ENCODE results near the gene SMG9. TPM values are rescaled to one million over a fixed set of nuclear protein-coding genes. Genes with fewer than 3 reads are reported as not detected.

The SMG9 gene
- polyA plus RNA-seq, 1 donor from 2014 or later: 15.6 TPM

GRCh38 chr19:43754253-43754502 is 584 bp downstream of the SMG9 start:
- Mint-ChIP-seq H3K27me3 (no peaks in the 10 kb centered on the region), H3K4me1 (peaks cover 53 to 60% (median 55%) of the 10 kb centered on the region in 3 donors), H3K4me3 (peak overlapping the region; percentile 93 to 99 (median 96)), H3K36me3 (peaks cover 7% of the 10 kb centered on the region), H3K27ac (peak overlapping the region; percentile 99), H3K9me3 (no peaks in the 10 kb centered on the region)

GRCh38 chr19:43752287-43752875 is 2.4 kb downstream of the SMG9 start:
- Mint-ChIP-seq H3K36me3 (peaks cover 7% of the 10 kb centered on the region), H3K27ac (peak overlapping the region in 2 of 3 donors; percentile 99), H3K4me3 (peak overlapping the region in 2 of 4 donors; percentile 96 to 99), H3K27me3 (no peaks in the 10 kb centered on the region), H3K4me1 (peaks cover 52 to 60% (median 57%) of the 10 kb centered on the region in 3 donors), H3K9me3 (no peaks in the 10 kb centered on the region)

- no peaks in the 10 kb centered on the region for H3K27me3 Mint-ChIP-seq
- H3K4me1 Mint-ChIP-seq: peaks cover 49 to 56% (median 53%) of the 10 kb centered on the region in 3 donors
- H3K9me3 Mint-ChIP-seq: no peaks in the 10 kb centered on the region
- peak overlapping the region in 2 of 4 donors; percentile 5 to 99 for H3K4me3 Mint-ChIP-seq
- peak overlapping the region in 2 of 3 donors; percentile 54 to 99 for H3K27ac Mint-ChIP-seq
- H3K36me3 Mint-ChIP-seq: peaks cover 9% of the 10 kb centered on the region
These were observed 3.1 kb downstream of the SMG9 start for GRCh38 chr19:43751466-43752220.

- Mint-ChIP-seq H3K4me3 (peak overlapping the region in 2 of 4 donors; percentile 47 to 87), H3K4me1 (peaks cover 46 to 51% (median 50%) of the 10 kb centered on the region in 3 donors), H3K9me3 (no peaks in the 10 kb centered on the region), H3K36me3 (peaks cover 12% of the 10 kb centered on the region), H3K27ac (peak overlapping the region in 2 of 3 donors; percentile 40 to 78), H3K27me3 (no peaks in the 10 kb centered on the region)
These were observed 4.9 kb downstream of the SMG9 start for GRCh38 chr19:43749898-43750297.

GRCh38 chr19:43749152-43749551 is 5.6 kb downstream of the SMG9 start:
- Mint-ChIP-seq H3K9me3 (no peaks in the 10 kb centered on the region), H3K36me3 (peaks cover 12% of the 10 kb centered on the region), H3K27ac (peak overlapping the region in 2 of 3 donors; percentile 40 to 87), H3K27me3 (no peaks in the 10 kb centered on the region), H3K4me1 (peaks cover 44 to 54% (median 51%) of the 10 kb centered on the region in 3 donors), H3K4me3 (peak overlapping the region in 2 of 4 donors; percentile 33 to 61)

GRCh38 chr19:43748685-43749084 is 6.1 kb downstream of the SMG9 start:
- Mint-ChIP-seq H3K36me3 (peaks cover 12% of the 10 kb centered on the region), H3K27me3 (no peaks in the 10 kb centered on the region), H3K4me3 (peak overlapping the region in 3 of 4 donors; percentile 14 to 57 (median 33)), H3K27ac (peak overlapping the region; percentile 40 to 87 (median 40)), H3K4me1 (peaks cover 39 to 53% (median 51%) of the 10 kb centered on the region in 3 donors), H3K9me3 (no peaks in the 10 kb centered on the region)

- H3K27me3 Mint-ChIP-seq: no peaks in the 10 kb centered on the region
- no peaks in the 10 kb centered on the region for H3K9me3 Mint-ChIP-seq
- peak overlapping the region; percentile 40 to 87 (median 40) for H3K27ac Mint-ChIP-seq
- peak overlapping the region; percentile 57 to 92 (median 63) for H3K4me3 Mint-ChIP-seq
- H3K4me1 Mint-ChIP-seq: peaks cover 37 to 51% (median 48%) of the 10 kb centered on the region in 3 donors
- H3K36me3 Mint-ChIP-seq: peaks cover 12% of the 10 kb centered on the region
These were observed 6.6 kb downstream of the SMG9 start for GRCh38 chr19:43748205-43748594.

GRCh38 chr19:43747557-43748204 is 7.1 kb downstream of the SMG9 start:
- peaks cover 10% of the 10 kb centered on the region for H3K36me3 Mint-ChIP-seq
- H3K4me1 Mint-ChIP-seq: peaks cover 34 to 47% (median 44%) of the 10 kb centered on the region in 3 donors
- peak overlapping the region; percentile 41 to 92 (median 63) for H3K4me3 Mint-ChIP-seq
- no peaks in the 10 kb centered on the region for H3K27me3 Mint-ChIP-seq
- H3K9me3 Mint-ChIP-seq: no peaks in the 10 kb centered on the region
- peak overlapping the region; percentile 30 to 40 (median 31) for H3K27ac Mint-ChIP-seq

- Mint-ChIP-seq H3K27ac (no peak overlapping the region), H3K9me3 (no peaks in the 10 kb centered on the region), H3K36me3 (peaks cover 10% of the 10 kb centered on the region), H3K4me1 (peaks cover 17 to 20% (median 18%) of the 10 kb centered on the region in 3 donors), H3K27me3 (no peaks in the 10 kb centered on the region), H3K4me3 (no peak overlapping the region)
These were observed 11.7 kb downstream of the SMG9 start for GRCh38 chr19:43743059-43743458.

GRCh38 chr19:43741075-43741825 is 13.5 kb downstream of the SMG9 start:
- Mint-ChIP-seq H3K4me3 (no peak overlapping the region), H3K27ac (peak overlapping the region in 1 of 3 donors; percentile 26), H3K9me3 (no peaks in the 10 kb centered on the region), H3K4me1 (peaks cover 10 to 13% (median 12%) of the 10 kb centered on the region in 3 donors), H3K36me3 (peaks cover 9% of the 10 kb centered on the region), H3K27me3 (no peaks in the 10 kb centered on the region)

GRCh38 chr19:43739439-43740235 is 15.1 kb downstream of the SMG9 start:
- H3K36me3 Mint-ChIP-seq: peaks cover 6% of the 10 kb centered on the region
- H3K9me3 Mint-ChIP-seq: no peaks in the 10 kb centered on the region
- H3K27me3 Mint-ChIP-seq: no peaks in the 10 kb centered on the region
- no peak overlapping the region for H3K27ac Mint-ChIP-seq
- peaks cover 2 to 4% (median 3%) of the 10 kb centered on the region in 3 donors for H3K4me1 Mint-ChIP-seq
- H3K4me3 Mint-ChIP-seq: no peak overlapping the region

GRCh38 chr19:43738780-43739211 is 16.0 kb downstream of the SMG9 start:
- Mint-ChIP-seq H3K4me3 (peak overlapping the region in 1 of 4 donors; percentile 58), H3K27me3 (no peaks in the 10 kb centered on the region), H3K27ac (no peak overlapping the region), H3K4me1 (peaks cover 2 to 4% (median 3%) of the 10 kb centered on the region in 3 donors), H3K9me3 (no peaks in the 10 kb centered on the region), H3K36me3 (peaks cover 6% of the 10 kb centered on the region)

GRCh38 chr19:43735957-43736356 is 18.8 kb downstream of the SMG9 start:
- Mint-ChIP-seq H3K27me3 (no peaks in the 10 kb centered on the region), H3K36me3 (peaks cover 10% of the 10 kb centered on the region), H3K4me1 (peaks cover 0 to 3% (median 0%) of the 10 kb centered on the region in 3 donors), H3K4me3 (no peak overlapping the region), H3K9me3 (no peaks in the 10 kb centered on the region), H3K27ac (no peak overlapping the region)

GRCh38 chr19:43735013-43735412 is 19.7 kb downstream of the SMG9 start:
- Mint-ChIP-seq H3K27me3 (no peaks in the 10 kb centered on the region), H3K36me3 (peaks cover 13% of the 10 kb centered on the region), H3K4me1 (peaks cover 0 to 3% (median 0%) of the 10 kb centered on the region in 3 donors), H3K9me3 (no peaks in the 10 kb centered on the region), H3K4me3 (no peak overlapping the region), H3K27ac (no peak overlapping the region)
